Keratinocyte (primary cell): ENCODE data around the gene CARMIL1. TPM values are rescaled to one million over a fixed set of nuclear protein-coding genes. Genes with fewer than 3 reads are reported as not detected.

Experiments used
- DNase-seq: peaks from one replicate; pipeline ENCODE4 v3.0.0-alpha.2; 2011; ENCODE audit warnings: low read depth, missing footprints, low spot score
- FAIRE-seq: peaks from 2 replicates; lab custom pipeline; 2011; peaks lifted over from hg19 to GRCh38; lab: Jason Lieb, UNC
- H2AFZ ChIP-seq: 2 replicates; pipeline ENCODE4 v1.6.0; 2012; ENCODE audit warnings: low read length, control low read depth, inconsistent platforms; ENCODE audit not compliant: control insufficient read depth
- H3K27ac ChIP-seq: 2 replicates; pipeline ENCODE4 v1.5.1; 2011; ENCODE audit warnings: low read length; ENCODE audit not compliant: control insufficient read depth, insufficient read depth
- H3K27me3 ChIP-seq: 3 replicates; pipeline ENCODE4 v1.6.0; 2011; ENCODE audit warnings: low read length; ENCODE audit not compliant: control insufficient read depth, insufficient read depth; ENCODE audit errors: extremely low read depth
- H3K36me3 ChIP-seq, 2 experiments: 2 replicates in 1 of 2; 3 replicates in 1 of 2; pipeline ENCODE4 v1.5.1; 2011; ENCODE audit warnings: low read length in 2 of 2, mild to moderate bottlenecking in 1 of 2; ENCODE audit not compliant: control insufficient read depth in 2 of 2, insufficient read depth in 2 of 2; ENCODE audit errors: extremely low read depth in 1 of 2
- H3K4me1 ChIP-seq: 3 replicates; pipeline ENCODE4 v1.5.1; 2011; ENCODE audit warnings: low read length; ENCODE audit not compliant: control insufficient read depth, insufficient read depth; ENCODE audit errors: extremely low read depth
- H3K4me2 ChIP-seq: 3 replicates; pipeline ENCODE4 v1.6.0; 2011; ENCODE audit warnings: low read depth, low read length; ENCODE audit not compliant: control insufficient read depth, insufficient read depth; ENCODE audit errors: extremely low read depth
- H3K4me3 ChIP-seq, 3 experiments: fragments of 200-600 bp in 1 of 3; sonication (generic) in 1 of 3; 2 replicates in 2 of 3; 3 replicates in 1 of 3; pipeline ENCODE4 v1.5.1; 2011 to 2016; ENCODE audit warnings: low read length in 3 of 3, mild to moderate bottlenecking in 3 of 3, control low read depth in 2 of 3, inconsistent platforms in 1 of 3, low read depth in 1 of 3, mixed read lengths in 1 of 3, mixed run types in 1 of 3, moderate library complexity in 1 of 3; ENCODE audit not compliant: control insufficient read depth in 2 of 3, insufficient read depth in 2 of 3; ENCODE audit errors: extremely low read depth in 1 of 3
- H3K79me2 ChIP-seq: 2 replicates; pipeline ENCODE4 v1.6.0; 2012; ENCODE audit warnings: low read length; ENCODE audit not compliant: control insufficient read depth, insufficient read depth
- H3K9ac ChIP-seq: 3 replicates; pipeline ENCODE4 v1.6.0; 2011; ENCODE audit warnings: low read length; ENCODE audit not compliant: control insufficient read depth, insufficient read depth; ENCODE audit errors: extremely low read depth
- H3K9me1 ChIP-seq: 3 replicates; pipeline ENCODE4 v1.6.0; 2011; ENCODE audit warnings: low read length; ENCODE audit not compliant: control insufficient read depth, insufficient read depth; ENCODE audit errors: extremely low read depth
- H3K9me3 ChIP-seq: 2 replicates; pipeline ENCODE4 v1.5.1; 2012; ENCODE audit warnings: low read depth, low read length; ENCODE audit not compliant: control insufficient read depth
- H4K20me1 ChIP-seq: 3 replicates; pipeline ENCODE4 v1.6.0; 2011; ENCODE audit warnings: low read length; ENCODE audit not compliant: control insufficient read depth, insufficient read depth; ENCODE audit errors: extremely low read depth
- CTCF ChIP-seq, 3 experiments: IDR thresholded peaks in 1 of 3; conservative IDR thresholded peaks in 1 of 3; optimal IDR thresholded peaks in 1 of 3; 2 replicates in 2 of 3; 3 replicates in 1 of 3; pipeline versions ENCODE3 to v1.5.1; 2011; ENCODE audit warnings: low read length in 3 of 3, mild to moderate bottlenecking in 3 of 3, moderate library complexity in 2 of 3, control low read depth in 1 of 3, inconsistent platforms in 1 of 3; ENCODE audit not compliant: insufficient read depth in 2 of 3; ENCODE audit errors: extremely low read depth in 1 of 3
- EZH2 ChIP-seq: IDR thresholded peaks from one replicate; pipeline ENCODE4 v1.6.1; 2012; ENCODE audit warnings: inconsistent platforms, mild to moderate bottlenecking, low read length, moderate library complexity
- dilution Hi-C: fragments of 300-500 bp; cut with MboI; formaldehyde crosslinking; loops from one replicate; pipeline ENCODE4 v1.7.0; 2020; ENCODE audit warnings: low sequenced_read_pairs; ENCODE audit not compliant: extremely low pct_ligation_motif_present
- polyA plus RNA-seq, 5 experiments: library from polyadenylated mRNA; depleted of rRNA in 3 of 5; stranded (reverse) in 3 of 5; stranded (forward) in 1 of 5; unstranded in 1 of 5; fragments of >200 nt; gene quantifications; 1 replicate in 1 of 5; 2 replicates in 3 of 5; 3 replicates in 1 of 5; pipeline versions ENCODE4 v1.2.1 to v1.2.3, GENCODE V29; 2011 to 2012; ENCODE audit warnings: missing spikeins in 2 of 5, low read depth in 1 of 5, low replicate concordance in 1 of 5

CARMIL1 gene
- polyA plus RNA-seq, 1 donor (not counting 4 experiments of a cell fraction or from before 2014, with no cell fraction given) = 18.9 TPM

GRCh38 chr6:25637211-25637610, 358.0 kb downstream of the CARMIL1 start:
- Histone ChIP-seq H3K79me2 (no peaks in the 10 kb centered on the region), H3K27me3 (no peaks in the 10 kb centered on the region), H3K9me3 (no peaks in the 10 kb centered on the region), H3K4me1 (no peaks in the 10 kb centered on the region), H3K9me1 (no peaks in the 10 kb centered on the region), H3K4me3 (no peak overlapping the region), H2AFZ (no peak overlapping the region), H3K4me2 (no peak overlapping the region), H3K27ac (no peak overlapping the region), H3K36me3 (no peaks in the 10 kb centered on the region), H3K9ac (no peak overlapping the region), H4K20me1 (no peaks in the 10 kb centered on the region)
- TF ChIP-seq EZH2 (no peak), CTCF (optimal IDR thresholded peaks at IDR 0.05 in 1 of 3, IDR thresholded peaks at IDR 0.05 in 1 of 3, conservative IDR thresholded peaks at IDR 0.05 in 1 of 3; ENCODE audit: extremely low read depth in 1 of 3, insufficient read depth in 2 of 3, low read length in 3 of 3) (no peak)
- no peak for DNase-seq
- no peak for FAIRE-seq
- dilution Hi-C loops = no loop called here

GRCh38 chr6:25637960-25638434, 358.8 kb downstream of the CARMIL1 start:
- no peak overlapping the region for H3K4me3 ChIP-seq
- no peaks in the 10 kb centered on the region for H3K9me3 ChIP-seq
- H3K4me1 ChIP-seq = no peaks in the 10 kb centered on the region
- DNase-seq (no peak), FAIRE-seq (no peak)
- H3K79me2 ChIP-seq = no peaks in the 10 kb centered on the region
- no peaks in the 10 kb centered on the region for H3K9me1 ChIP-seq
- H3K4me2 ChIP-seq = no peak overlapping the region
- TF ChIP-seq CTCF (optimal IDR thresholded peaks at IDR 0.05 in 1 of 3, IDR thresholded peaks at IDR 0.05 in 1 of 3, conservative IDR thresholded peaks at IDR 0.05 in 1 of 3; ENCODE audit: extremely low read depth in 1 of 3, insufficient read depth in 2 of 3, low read length in 3 of 3) (peak; percentile 43 to 62 (median 47)), EZH2 (no peak)
- H3K27ac ChIP-seq = no peak overlapping the region
- dilution Hi-C loops = no loop called here
- no peaks in the 10 kb centered on the region for H3K36me3 ChIP-seq
- no peaks in the 10 kb centered on the region for H3K27me3 ChIP-seq
- no peak overlapping the region for H2AFZ ChIP-seq
- H4K20me1 ChIP-seq = no peaks in the 10 kb centered on the region
- no peak overlapping the region for H3K9ac ChIP-seq
